SH-SY5Y (cell line): ENCODE results near the gene MMRN2.

ENCODE experiments used
- GATA2 ChIP-seq: IDR thresholded peaks from 2 replicates; pipeline ENCODE4 v1.6.1; 2011; ENCODE audit warnings: mild to moderate bottlenecking, low read depth, low read length
- GATA3 ChIP-seq: IDR thresholded peaks from 2 replicates; pipeline ENCODE4 v1.6.1; 2011; ENCODE audit warnings: low read depth, mild to moderate bottlenecking, low read length, moderate library complexity

The MMRN2 gene

DNA sequence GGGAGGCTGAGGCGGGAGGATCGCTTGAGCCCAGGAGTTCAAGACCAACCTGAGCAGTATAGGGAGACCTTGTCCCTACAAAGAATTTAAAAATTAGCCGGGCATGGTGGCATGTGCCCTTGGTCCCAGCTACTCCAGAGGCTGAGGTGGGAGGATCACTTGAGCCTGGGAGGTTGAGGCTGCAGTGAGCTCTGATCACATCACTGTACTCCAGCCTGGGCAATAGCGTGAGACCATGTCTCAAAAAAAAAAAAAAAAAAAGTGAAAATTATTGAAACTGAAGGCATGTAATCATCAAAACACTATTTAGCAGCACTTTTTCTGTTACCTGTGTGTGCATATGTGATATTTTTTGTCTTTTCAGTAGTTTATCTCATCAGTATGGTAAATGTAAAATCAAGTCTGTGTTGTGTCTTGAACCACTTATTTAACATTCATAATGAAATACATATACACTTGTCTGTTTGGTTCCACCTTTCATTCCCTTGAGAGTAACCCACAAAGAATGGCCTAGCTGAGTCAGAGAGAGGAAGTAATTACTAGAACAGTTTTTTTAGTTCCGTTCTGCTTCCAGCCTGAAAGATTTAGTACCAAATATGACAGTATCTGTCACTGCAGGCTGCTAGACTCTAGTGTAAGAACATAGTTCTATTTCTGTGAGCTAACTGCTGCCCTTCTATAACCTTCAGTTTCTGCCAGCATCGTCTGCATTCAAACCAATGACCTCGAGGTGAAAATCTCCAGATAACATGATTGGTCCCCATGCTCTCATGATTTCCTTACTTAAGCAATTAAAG, 68.6 kb downstream of the MMRN2 start:
- no peak for TF ChIP-seq GATA3
- TF ChIP-seq GATA2, result no peak
